Neural cell (in vitro differentiated cells): ENCODE data around the gene ALDH1A3.

Experiments
- CTCF ChIP-seq: fragments of 450-650 bp; IDR thresholded peaks from 2 replicates; pipeline ENCODE4 v1.5.1; 2014; ENCODE audit warnings: antibody characterized with exemption, mild to moderate bottlenecking, moderate library complexity; ENCODE audit not compliant: poor library complexity, severe bottlenecking
- EP300 ChIP-seq: fragments of 450-650 bp; conservative IDR thresholded peaks from 2 replicates; pipeline ENCODE4 v1.6.1; 2014; ENCODE audit warnings: antibody characterized with exemption, mild to moderate bottlenecking, moderate library complexity; ENCODE audit not compliant: poor library complexity, severe bottlenecking
- MXI1 ChIP-seq: fragments of 450-650 bp; conservative IDR thresholded peaks from 2 replicates; pipeline ENCODE4 v1.6.1; 2014; ENCODE audit warnings: antibody characterized with exemption, mild to moderate bottlenecking; ENCODE audit not compliant: poor library complexity, severe bottlenecking
- POLR2AphosphoS5 ChIP-seq: IDR thresholded peaks from 2 replicates; pipeline ENCODE4 v1.6.1; 2012
- RAD21 ChIP-seq: fragments of 450-650 bp; conservative IDR thresholded peaks from 2 replicates; pipeline ENCODE4 v1.6.1; 2014; ENCODE audit warnings: antibody characterized with exemption, mild to moderate bottlenecking, moderate library complexity
- REST ChIP-seq: IDR thresholded peaks from 2 replicates; pipeline ENCODE4 v1.6.1; 2012; ENCODE audit warnings: borderline replicate concordance

DNA sequence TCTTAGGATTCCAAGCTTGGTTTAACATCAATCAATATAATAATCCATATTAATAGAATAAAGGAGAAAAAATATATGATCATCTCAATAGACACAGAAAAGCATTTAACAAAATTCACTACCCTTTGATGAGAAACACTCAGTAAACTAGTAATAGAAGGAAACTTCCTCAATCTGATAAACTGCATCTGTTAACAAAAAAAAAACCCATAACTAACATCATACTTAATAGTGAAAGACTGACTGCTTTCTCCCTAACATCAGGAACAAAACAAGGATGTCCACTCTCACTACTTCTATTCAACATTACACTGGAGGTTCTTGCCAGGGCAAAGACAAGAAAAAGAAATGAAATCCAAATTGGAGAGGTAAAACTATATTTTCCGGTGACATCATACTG is 70.1 kb downstream of the ALDH1A3 start:
- TF ChIP-seq EP300 (no peak), CTCF (no peak), POLR2AphosphoS5 (no peak), MXI1 (no peak), REST (no peak), RAD21 (no peak)
